Stimulated activated CD8-positive, alpha-beta memory T cell treated with anti-CD3 and anti-CD28 coated beads, Interleukin-12 subunit alpha, Interleukin-12 subunit beta, amount 100 ng/mL, for 1 hour (primary cell): Measurements from ENCODE around the gene GAB2.
"Not testable (repeated sequence)": the region's sequence is repeated elsewhere in the genome, so short reads cannot be mapped to it uniquely, and the experiment has no call there.

Experiments used
- DNase-seq: peaks from one replicate; pipeline ENCODE4 v3.0.0-alpha.2; 2020; ENCODE audit warnings: low read depth

The GAB2 gene

DNA sequence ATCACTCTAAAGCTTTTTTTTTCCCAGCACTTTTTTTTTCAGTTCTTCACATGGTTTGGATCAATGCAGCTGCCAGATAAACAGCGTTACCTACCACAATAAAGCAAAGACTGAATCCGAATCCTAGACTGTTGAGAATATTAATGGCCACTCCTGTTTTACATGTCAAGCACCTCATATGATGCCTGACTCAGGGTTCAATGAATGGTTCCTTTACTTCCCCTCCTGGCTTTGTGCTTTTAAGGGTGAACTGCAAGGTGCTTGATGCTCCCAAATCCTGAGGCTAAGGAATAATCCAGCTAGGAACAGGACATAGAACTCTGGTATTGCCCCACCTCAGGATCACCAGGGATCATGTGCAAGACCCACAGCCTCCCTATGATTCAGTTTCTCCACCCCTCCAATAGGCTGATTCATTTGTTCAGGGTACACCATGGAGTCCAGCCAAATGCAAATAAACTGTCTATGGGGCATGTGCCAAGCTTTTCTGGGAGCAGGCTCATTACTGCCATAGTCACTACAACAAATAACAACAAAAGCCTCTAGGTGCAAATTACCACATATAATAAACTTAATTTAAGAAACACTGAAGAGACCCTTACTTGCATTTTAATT lies 104.3 kb downstream of the GAB2 start:
- DNase-seq, result no peak

- DNase-seq, result no peak
These were observed 104.9 kb downstream of the GAB2 start for GRCh38 chr11:78312712-78313111.

- no peak for DNase-seq
These were observed 105.8 kb downstream of the GAB2 start for GRCh38 chr11:78311702-78312371.

DNA sequence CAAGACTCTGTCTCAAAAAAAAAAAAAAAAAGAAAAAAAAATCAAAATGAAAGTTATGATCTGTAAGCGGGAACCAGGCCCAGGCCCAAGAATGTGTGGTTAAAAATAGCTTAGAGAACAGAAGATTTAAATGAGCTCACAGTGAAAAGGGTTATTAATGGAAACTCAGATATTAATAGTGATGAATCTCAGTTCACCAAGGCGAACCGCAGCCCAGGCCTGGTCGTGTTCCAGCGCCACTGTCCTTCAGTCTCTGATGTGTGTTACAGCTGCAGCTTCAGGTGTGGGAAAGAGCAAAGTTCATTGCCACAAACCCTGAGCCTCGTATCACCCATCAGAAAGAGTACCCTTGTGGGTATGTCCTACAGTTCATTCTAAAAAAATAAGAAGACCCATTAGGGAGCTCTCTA lies 107.1 kb downstream of the GAB2 start:
- DNase-seq, result no peak

- DNase-seq, result no peak
These were observed 113.4 kb downstream of the GAB2 start for GRCh38 chr11:78304201-78304600.

DNA sequence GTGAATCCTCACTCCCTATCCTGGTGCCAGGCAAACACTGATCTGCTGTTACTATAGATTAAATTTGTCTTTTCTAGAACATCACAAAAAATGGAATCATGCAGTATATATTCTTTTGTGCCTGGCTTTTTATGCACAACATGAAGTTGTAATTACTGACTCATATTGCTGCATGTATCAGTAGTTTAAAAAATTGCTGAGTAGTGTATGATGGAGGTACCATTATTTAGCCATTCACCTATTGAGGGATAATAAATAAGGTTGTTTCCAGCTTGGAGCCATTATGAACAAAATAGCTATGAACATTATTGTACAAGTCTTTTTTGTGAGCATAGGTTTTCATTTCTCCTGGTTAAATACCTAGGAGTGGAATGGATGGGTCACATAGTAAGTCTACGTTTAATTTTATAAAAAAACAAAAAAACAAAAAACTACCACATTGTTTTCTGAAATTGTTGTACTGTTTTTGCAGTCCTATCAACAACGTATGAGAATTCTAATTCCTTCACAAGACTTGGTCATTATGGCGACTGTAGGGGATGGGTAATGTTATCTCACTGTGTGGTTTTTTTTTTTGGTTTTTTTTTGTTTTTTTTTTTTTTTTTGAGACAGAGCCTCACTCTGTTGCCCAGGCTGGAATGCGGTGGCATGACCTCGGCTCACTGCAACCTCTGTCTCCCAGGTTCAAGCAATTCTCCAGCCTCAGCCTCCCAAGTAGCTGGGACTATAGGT lies 117.3 kb downstream of the GAB2 start:
- no peak for DNase-seq

GRCh38 chr11:78299000-78299710 lies 118.5 kb downstream of the GAB2 start:
- DNase-seq, result no peak

GRCh38 chr11:78298291-78298771 lies 119.3 kb downstream of the GAB2 start:
- no peak for DNase-seq

GRCh38 chr11:78295991-78296930 lies 121.4 kb downstream of the GAB2 start:
- DNase-seq, result no peak

DNA sequence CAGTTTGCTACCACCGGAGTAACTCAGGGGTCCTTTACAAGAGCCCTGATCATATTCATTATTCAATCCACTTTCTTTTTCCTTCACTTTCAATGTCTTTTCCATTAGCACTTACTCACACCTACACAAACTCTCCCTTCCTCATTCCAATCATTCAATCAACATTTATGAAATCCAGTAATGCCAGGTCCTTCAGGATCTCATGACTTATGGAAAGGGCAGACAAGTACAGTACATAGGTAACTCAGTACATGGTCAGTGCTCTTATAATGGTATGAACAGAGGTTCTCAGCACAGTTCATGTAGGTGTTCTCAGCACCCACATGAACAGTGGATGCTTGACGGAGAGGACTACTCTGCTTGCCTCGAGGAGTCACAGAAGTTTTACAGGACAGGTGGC lies 122.3 kb downstream of the GAB2 start:
- DNase-seq, result no peak

GRCh38 chr11:78294100-78294499 lies 123.5 kb downstream of the GAB2 start:
- DNase-seq, result not testable (repeated sequence)

DNA sequence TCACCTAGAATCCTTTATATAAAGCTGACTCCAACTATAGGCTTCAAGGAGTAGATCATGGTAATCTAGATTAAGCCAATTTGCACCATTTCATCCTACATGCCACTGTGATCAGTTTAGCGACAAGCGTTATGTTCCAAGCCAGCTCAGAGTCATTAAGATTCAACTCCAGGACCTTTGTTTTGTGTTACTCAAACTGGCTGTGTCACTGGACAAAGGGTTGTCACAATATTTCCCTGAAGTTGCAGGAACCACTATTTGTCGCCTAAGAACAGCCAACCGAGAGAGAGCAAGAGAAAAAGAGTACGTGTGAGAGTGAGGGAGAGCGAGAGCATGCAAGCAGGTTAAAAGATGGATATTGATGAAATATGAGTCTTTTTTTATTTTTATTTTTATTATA lies 124.1 kb downstream of the GAB2 start:
- no peak for DNase-seq

DNA sequence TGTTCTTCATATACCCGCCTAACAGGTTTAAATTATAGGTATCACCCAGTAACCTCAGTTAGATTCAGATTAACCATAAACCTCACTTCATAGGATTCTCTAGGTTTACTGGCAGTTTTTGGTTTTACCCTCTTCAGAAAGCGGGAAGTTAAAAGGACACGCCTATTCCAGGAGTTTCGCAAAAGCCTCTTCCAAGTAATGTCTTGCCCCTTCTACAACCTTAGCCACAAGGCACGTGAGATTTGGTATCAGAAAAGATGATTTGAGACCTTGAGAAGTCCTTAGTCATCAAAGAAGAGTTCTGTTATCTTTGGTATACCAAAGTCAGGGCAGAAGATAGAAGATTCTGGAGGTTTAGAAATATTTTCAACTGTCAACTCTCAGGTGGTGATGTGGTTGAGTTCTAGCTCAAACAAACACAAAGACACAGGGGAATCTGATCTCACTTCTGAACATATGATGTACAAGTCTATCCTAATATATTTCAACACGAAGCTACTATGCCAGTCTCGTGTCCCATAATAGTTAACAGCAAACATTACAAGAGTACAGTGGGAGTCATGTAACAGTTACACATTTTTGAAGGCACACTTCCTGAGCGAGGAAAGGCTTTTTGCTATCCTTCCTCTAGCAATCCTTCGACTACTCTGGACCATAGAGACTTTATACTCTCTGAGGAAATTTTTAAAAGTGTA lies 125.4 kb downstream of the GAB2 start:
- no peak for DNase-seq

GRCh38 chr11:78291503-78292108 lies 126.0 kb downstream of the GAB2 start:
- no peak for DNase-seq

DNA sequence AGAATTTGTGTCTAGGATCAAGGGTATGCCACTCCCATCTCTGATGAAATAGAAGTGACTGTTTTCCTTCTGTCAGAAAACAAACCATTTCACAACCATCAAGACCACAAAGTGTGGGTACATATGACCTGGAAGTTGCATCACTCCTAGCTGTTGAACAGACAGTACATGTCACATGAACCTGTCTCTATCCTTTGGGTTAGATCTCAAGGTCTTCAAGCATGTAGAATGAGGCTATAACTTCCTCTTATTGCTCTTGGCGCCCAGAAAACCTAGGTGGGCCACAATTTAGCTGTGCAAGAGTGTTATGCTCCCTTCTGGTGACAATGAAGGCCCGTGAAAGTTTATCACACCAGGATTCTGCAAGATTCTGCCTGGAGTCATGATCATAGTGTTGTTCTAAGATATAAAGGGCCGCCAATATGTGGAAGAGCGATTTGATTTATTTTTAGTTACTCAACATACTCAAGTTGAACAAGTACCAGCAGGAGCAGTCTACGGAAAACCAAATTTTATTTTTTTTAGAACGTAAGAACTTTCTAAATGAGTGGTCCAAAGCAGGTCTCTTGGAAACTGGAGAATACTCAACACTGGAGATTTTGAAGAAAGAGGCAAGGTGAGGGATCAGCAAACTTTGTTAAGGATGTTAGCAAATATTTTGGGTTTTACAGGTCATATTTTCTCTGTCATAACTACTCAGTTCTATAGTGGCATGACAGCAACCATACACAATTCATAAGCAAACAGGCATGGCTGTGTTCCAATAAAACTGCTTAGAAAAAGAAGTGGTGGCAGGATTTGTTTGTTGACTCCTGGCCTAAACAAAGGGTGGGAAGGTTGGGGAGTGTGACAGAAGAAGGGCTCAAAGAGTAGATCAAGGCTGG lies 127.1 kb downstream of the GAB2 start:
- DNase-seq, result no peak

GRCh38 chr11:78289552-78290292 lies 127.9 kb downstream of the GAB2 start:
- DNase-seq, result no peak

DNA sequence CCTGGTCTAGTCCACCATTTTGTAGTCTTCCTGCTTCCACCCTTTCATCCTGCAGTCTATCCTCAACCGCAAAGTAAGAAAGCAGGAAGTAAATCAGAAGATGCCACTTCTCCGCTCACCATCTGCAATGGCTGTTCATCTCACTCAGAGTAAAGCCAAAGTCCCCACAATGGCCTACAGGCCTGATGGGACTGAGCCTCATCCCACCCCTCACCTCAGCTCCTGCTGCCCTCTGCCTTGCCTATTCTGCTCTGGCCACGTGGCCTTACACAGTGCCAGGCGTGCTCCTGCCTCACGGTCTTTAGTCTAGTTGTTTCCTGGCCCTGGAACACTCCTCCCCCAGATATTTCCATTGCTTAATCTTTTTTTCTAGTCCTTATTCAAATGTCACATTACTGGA lies 133.4 kb downstream of the GAB2 start:
- DNase-seq, result no peak

- no peak for DNase-seq
These were observed 134.8 kb downstream of the GAB2 start for GRCh38 chr11:78282821-78283220.

DNA sequence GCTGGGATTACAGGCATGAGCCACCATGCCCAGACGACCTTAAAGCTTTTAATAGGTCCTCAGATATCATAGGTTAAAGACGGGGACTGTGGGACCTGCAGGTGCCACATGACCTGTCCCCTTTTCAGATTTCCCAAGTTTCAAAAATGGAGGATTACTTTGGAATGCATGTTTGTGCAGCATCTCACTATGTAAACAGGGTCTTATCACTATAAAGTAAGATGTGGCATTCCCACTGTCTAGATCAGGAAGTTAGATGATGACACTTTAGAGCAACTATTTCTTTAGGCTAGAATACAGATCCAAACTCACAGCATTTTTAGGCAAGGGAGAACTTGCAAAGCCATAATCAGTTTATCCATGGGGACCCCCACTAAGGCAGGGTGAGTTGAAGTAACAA lies 136.1 kb downstream of the GAB2 start:
- no peak for DNase-seq
